ENCODE data around the gene FOXR1. TPM values are rescaled to one million over a fixed set of nuclear protein-coding genes. Genes with fewer than 3 reads are reported as not detected.

Gene FOXR1
- total RNA-seq, 4 donors from 2014 or later, result not detected

GRCh38 chr11:118924591-118925585, 46.7 kb upstream of the FOXR1 start:
- no peak for ATAC-seq
- Histone ChIP-seq H3K36me3 (no peaks in the 10 kb centered on the region), H3K9me3 (no peaks in the 10 kb centered on the region), H3K4me1 (peaks cover 3 to 83% (median 44%) of the 10 kb centered on the region in 3 donors), H3K27ac (peak overlapping the region; percentile 90 to 98 (median 95)), H3K4me3 (peak overlapping the region; percentile 88 to 94), H3K27me3 (no peaks in the 10 kb centered on the region)
- no peak for TF ChIP-seq POLR2AphosphoS5 (IDR thresholded peaks at IDR 0.05)
- no peak for TF ChIP-seq EP300 (IDR thresholded peaks at IDR 0.05)
- TF ChIP-seq POLR2A (IDR thresholded peaks at IDR 0.05), result no peak
- no peak for TF ChIP-seq CTCF (IDR thresholded peaks at IDR 0.05)
- 0% methylated on average over 1 to 19 of the region's 45 CpGs for WGBS, 2 donors (ENCODE audit: low coverage in 1 of 2)

GRCh38 chr11:118927554-118928100, 43.9 kb upstream of the FOXR1 start:
- WGBS, 2 donors (ENCODE audit: low coverage in 1 of 2), result 9 to 13% methylated on average over 2 to 5 of the region's 7 CpGs
- Histone ChIP-seq H3K4me3 (peak overlapping the region in 1 of 2 donors; percentile 86), H3K27me3 (no peaks in the 10 kb centered on the region), H3K27ac (peak overlapping the region; percentile 59 to 98 (median 95)), H3K4me1 (peaks cover 0 to 68% (median 25%) of the 10 kb centered on the region in 3 donors), H3K36me3 (no peaks in the 10 kb centered on the region), H3K9me3 (no peaks in the 10 kb centered on the region)
- ATAC-seq, result no peak
- TF ChIP-seq EP300 (IDR thresholded peaks at IDR 0.05) (no peak), POLR2AphosphoS5 (IDR thresholded peaks at IDR 0.05) (no peak)

GRCh38 chr11:118928101-118928869, 43.3 kb upstream of the FOXR1 start:
- Histone ChIP-seq H3K27ac (peak overlapping the region; percentile 93 to 98 (median 95)), H3K4me3 (peak overlapping the region; percentile 73 to 86), H3K36me3 (no peaks in the 10 kb centered on the region), H3K9me3 (no peaks in the 10 kb centered on the region), H3K27me3 (no peaks in the 10 kb centered on the region), H3K4me1 (peaks cover 0 to 67% (median 19%) of the 10 kb centered on the region in 3 donors)
- ATAC-seq, result peak; percentile 78
- TF ChIP-seq EP300 (IDR thresholded peaks at IDR 0.05) (no peak), CTCF (IDR thresholded peaks at IDR 0.05) (peak in 3 of 4 experiments; percentile 93 to 96 (median 94)), POLR2AphosphoS5 (IDR thresholded peaks at IDR 0.05) (peak; percentile 56), POLR2A (IDR thresholded peaks at IDR 0.05) (peak in 1 of 2 donors; percentile 5)
- WGBS, 2 donors (ENCODE audit: low coverage in 1 of 2), result 0% methylated on average over 8 to 10 of the region's 32 CpGs

- TF ChIP-seq CTCF (IDR thresholded peaks at IDR 0.05), result peak in 2 of 4 experiments; percentile 2 to 8
- TF ChIP-seq POLR2AphosphoS5 (IDR thresholded peaks at IDR 0.05), result no peak
- no peaks in the 10 kb centered on the region for H3K27me3 ChIP-seq
- peaks cover 0 to 67% (median 13%) of the 10 kb centered on the region in 3 donors for H3K4me1 ChIP-seq
- H3K36me3 ChIP-seq, result no peaks in the 10 kb centered on the region
- H3K27ac ChIP-seq, result peak overlapping the region; percentile 93 to 98 (median 95)
- no peaks in the 10 kb centered on the region for H3K9me3 ChIP-seq
- peak; percentile 44 for ATAC-seq
- 0% methylated on average over 3 of the region's 26 CpGs; no CpG with 5 or more reads in 1 of the 2 donors for WGBS, 2 donors (ENCODE audit: low coverage in 1 of 2)
- peak overlapping the region; percentile 73 to 86 for H3K4me3 ChIP-seq
Measured at GRCh38 chr11:118928870-118929500, 42.6 kb upstream of the FOXR1 start.
